ENCODE data around the gene ZBP1. TPM values are rescaled to one million over a fixed set of nuclear protein-coding genes. Genes with fewer than 3 reads are reported as not detected.

The ZBP1 gene
- total RNA-seq, 1 experiment from 2014 or later, result not detected

- ChIA-PET CTCF (no interaction called here), RAD21 (ENCODE audit: low non-redundant PET in 1 of 2, low total read pairs in 2 of 2, uncharacterized antibody in 2 of 2, unreplicated experiment in 2 of 2) (no interaction called here), POLR2A (no interaction called here)
- H2AFZ ChIP-seq (ENCODE audit: low read depth, low read length, poor library complexity, severe bottlenecking), result no peak overlapping the region
- no peaks in the 10 kb centered on the region for H3K36me3 ChIP-seq (ENCODE audit: control insufficient read depth in 1 of 2, insufficient read depth in 2 of 2, low read length in 2 of 2)
- intact Hi-C loops (cut with micrococcal nuclease), result no loop called here
- H3K4me2 ChIP-seq (ENCODE audit: low read length), result no peak overlapping the region
- H3K4me1 ChIP-seq (ENCODE audit: control insufficient read depth in 1 of 2, insufficient read depth in 2 of 2, low read length in 2 of 2), result no peaks in the 10 kb centered on the region
- H3K27ac ChIP-seq (ENCODE audit: low read depth, low read length), result no peak overlapping the region
- H3K27me3 ChIP-seq (ENCODE audit: insufficient read depth, low read length), result 0 out of 2 replicates have a peak, but pooled peaks cover 5% of the 10 kb centered on the region
- no peaks in the 10 kb centered on the region for H3K9me2 ChIP-seq (ENCODE audit: insufficient read depth)
- ATAC-seq, result no peak
- no TSS peak for BruUV-seq (replicated peaks)
- no peak overlapping the region for H3K9ac ChIP-seq (ENCODE audit: low read length)
- DNase-seq (ENCODE audit: low read depth, low spot score), result no peak
- H3K79me2 ChIP-seq (ENCODE audit: insufficient read depth, low read length), result no peaks in the 10 kb centered on the region
- TF ChIP-seq CTCF (IDR thresholded peaks at IDR 0.05 in 2 of 3, conservative IDR thresholded peaks at IDR 0.05 in 1 of 3; ENCODE audit: borderline replicate concordance in 1 of 3, insufficient read depth in 1 of 3, low read depth in 2 of 3, low read length in 2 of 3), result no peak
- TF ChIP-seq YY1 (IDR thresholded peaks at IDR 0.05; ENCODE audit: extremely low read depth, insufficient replicate concordance, low read depth, low read length), result no peak
- TF ChIP-seq RAD21 (IDR thresholded peaks at IDR 0.05; ENCODE audit: low read depth), result no peak
- no peak for TF ChIP-seq ZFX (IDR thresholded peaks at IDR 0.05)
- TF ChIP-seq CBX3 (IDR thresholded peaks at IDR 0.05; ENCODE audit: low read depth), result no peak
- TF ChIP-seq REST (IDR thresholded peaks at IDR 0.05; ENCODE audit: low read depth), result no peak
- no peak for TF ChIP-seq POLR2AphosphoS5 (IDR thresholded peaks at IDR 0.05; ENCODE audit: low read depth, low read length)
- TF ChIP-seq SIN3A (IDR thresholded peaks at IDR 0.05; ENCODE audit: low read depth), result no peak
- no peak for TF ChIP-seq EZH2 (IDR thresholded peaks at IDR 0.05)
- no peak for TF ChIP-seq FOSL1 (IDR thresholded peaks at IDR 0.05; ENCODE audit: low read depth)
- TF ChIP-seq EZH2phosphoT487 (IDR thresholded peaks at IDR 0.05; ENCODE audit: borderline replicate concordance), result no peak
- TF ChIP-seq ELF1 (IDR thresholded peaks at IDR 0.05; ENCODE audit: borderline replicate concordance, low read depth), result no peak
- no peak for TF ChIP-seq CEBPB (IDR thresholded peaks at IDR 0.05; ENCODE audit: low read depth)
- no peak for TF ChIP-seq POLR2A (IDR thresholded peaks at IDR 0.05; ENCODE audit: borderline replicate concordance, extremely low read depth, insufficient read depth, insufficient read length)
- no peak for TF ChIP-seq MAX (IDR thresholded peaks at IDR 0.05)
- H3K4me3 ChIP-seq (replicated peaks in 1 of 2; ENCODE audit: low read depth in 1 of 2, low read length in 2 of 2), result no peak overlapping the region
- H4K20me1 ChIP-seq (ENCODE audit: insufficient read depth), result no peaks in the 10 kb centered on the region
- no peaks in the 10 kb centered on the region; a peak in 1 of 4 replicates for H3K9me3 ChIP-seq (ENCODE audit: control insufficient read depth in 1 of 2, insufficient read depth in 1 of 2, low read depth in 1 of 2, low read length in 2 of 2)
Measured at GRCh38 chr20:57658447-57658832, 38.2 kb upstream of the ZBP1 start.

Measured in HCT116 (cell line).